Esophagus squamous epithelium (tissue), 4 donors: Measurements from ENCODE around the gene BACH2.
"Not testable (repeated sequence)": the region's sequence is repeated elsewhere in the genome, so short reads cannot be mapped to it uniquely, and the experiment has no call there.

Experiments used
- CTCF ChIP-seq, 6 experiments: fragments of 450-650 bp in 4 of 6; fragments of 200-600 bp in 2 of 6; sonication (generic) in 2 of 6; IDR thresholded peaks; one replicate each; pipeline ENCODE4 v1.5.1; 2016 to 2019; ENCODE audit warnings: antibody characterized with exemption in 6 of 6, mild to moderate bottlenecking in 4 of 6, moderate library complexity in 4 of 6
- POLR2A ChIP-seq, 4 donors: fragments of 450-650 bp; IDR thresholded peaks; one replicate each; pipeline ENCODE4 v1.6.1; 2017; ENCODE audit warnings: antibody characterized with exemption in 4 of 4, mild to moderate bottlenecking in 4 of 4, moderate library complexity in 3 of 4

DNA sequence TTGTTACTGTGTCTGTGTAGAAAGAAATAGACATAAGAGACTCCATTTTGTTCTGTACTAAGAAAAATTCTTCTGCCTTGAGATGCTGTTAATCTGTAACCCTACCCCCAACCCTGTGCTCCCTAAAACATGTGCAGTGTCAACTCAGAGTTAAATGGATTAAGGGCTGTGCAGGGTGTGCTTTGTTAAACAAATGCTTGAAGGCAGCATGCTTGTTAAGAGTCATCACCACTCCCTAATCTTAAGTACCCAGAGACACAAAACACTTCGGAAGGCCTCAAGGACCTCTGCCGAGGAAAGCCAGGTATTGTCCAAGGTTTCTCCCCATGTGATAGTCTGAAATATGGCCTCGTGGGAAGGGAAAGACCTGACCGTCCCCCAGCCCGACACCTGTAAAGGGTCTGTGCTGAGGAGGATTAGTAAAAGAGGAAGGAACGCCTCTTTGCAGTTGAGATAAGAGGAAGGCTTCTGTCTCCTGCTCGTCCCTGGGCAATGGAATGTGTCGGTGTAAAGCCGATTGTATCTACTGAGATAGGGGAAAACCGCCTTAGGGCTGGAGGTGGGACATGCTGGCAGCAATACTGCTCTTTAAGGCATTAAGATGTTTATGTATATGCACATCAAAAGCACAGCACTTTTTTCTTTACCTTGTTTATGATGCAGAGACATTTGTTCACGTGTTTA lies 405.7 kb downstream of the BACH2 start:
- not testable (repeated sequence) for TF ChIP-seq CTCF, POLR2A (IDR thresholded peaks at IDR 0.05)
